DND-41 (cell line): ENCODE data around the gene SHC4.

Experiments used
- EZH2 ChIP-seq: IDR thresholded peaks from 3 replicates; pipeline ENCODE4 v1.6.1; 2012; ENCODE audit warnings: borderline replicate concordance, low read depth, mild to moderate bottlenecking, moderate library complexity, low read length, inconsistent platforms; ENCODE audit not compliant: severe bottlenecking
- TF ChIP-seq, protein P1 (sequence below): IDR thresholded peaks from 2 replicates; pipeline ENCODE4 v1.5.1; 2012; ENCODE audit warnings: borderline replicate concordance, low read length, moderate library complexity, mild to moderate bottlenecking; ENCODE audit not compliant: poor library complexity, severe bottlenecking; ENCODE audit errors: extremely low read depth

DNA sequence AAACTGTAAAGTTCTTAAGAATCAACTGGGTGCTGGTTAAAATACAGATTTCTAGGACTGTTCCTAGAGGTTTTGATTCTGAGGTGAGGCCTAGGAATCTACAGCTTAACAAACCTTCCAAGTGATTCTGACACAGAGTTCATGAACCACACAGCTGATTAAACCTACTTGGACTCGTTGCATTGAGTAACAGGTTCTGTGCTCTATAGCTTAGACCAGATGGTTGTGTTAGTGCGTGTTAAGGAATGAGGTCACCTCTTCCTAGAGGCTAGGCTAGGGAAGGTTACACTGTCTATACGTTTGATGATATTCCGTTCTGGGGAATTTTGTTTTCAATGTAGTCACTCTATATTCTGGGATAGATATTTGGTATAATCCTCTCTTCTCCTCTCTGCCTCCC, 63.9 kb downstream of the SHC4 start:
- TF ChIP-seq, protein P1, sequence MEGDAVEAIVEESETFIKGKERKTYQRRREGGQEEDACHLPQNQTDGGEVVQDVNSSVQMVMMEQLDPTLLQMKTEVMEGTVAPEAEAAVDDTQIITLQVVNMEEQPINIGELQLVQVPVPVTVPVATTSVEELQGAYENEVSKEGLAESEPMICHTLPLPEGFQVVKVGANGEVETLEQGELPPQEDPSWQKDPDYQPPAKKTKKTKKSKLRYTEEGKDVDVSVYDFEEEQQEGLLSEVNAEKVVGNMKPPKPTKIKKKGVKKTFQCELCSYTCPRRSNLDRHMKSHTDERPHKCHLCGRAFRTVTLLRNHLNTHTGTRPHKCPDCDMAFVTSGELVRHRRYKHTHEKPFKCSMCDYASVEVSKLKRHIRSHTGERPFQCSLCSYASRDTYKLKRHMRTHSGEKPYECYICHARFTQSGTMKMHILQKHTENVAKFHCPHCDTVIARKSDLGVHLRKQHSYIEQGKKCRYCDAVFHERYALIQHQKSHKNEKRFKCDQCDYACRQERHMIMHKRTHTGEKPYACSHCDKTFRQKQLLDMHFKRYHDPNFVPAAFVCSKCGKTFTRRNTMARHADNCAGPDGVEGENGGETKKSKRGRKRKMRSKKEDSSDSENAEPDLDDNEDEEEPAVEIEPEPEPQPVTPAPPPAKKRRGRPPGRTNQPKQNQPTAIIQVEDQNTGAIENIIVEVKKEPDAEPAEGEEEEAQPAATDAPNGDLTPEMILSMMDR = no peak
- no peak for TF ChIP-seq EZH2
